Liver (tissue), 9 donors: ENCODE measurements around the gene TSPOAP1. TPM values are rescaled to one million over a fixed set of nuclear protein-coding genes. Genes with fewer than 3 reads are reported as not detected.

Experiments
- DNase-seq: peaks from one replicate; pipeline ENCODE4 v3.0.0-alpha.2; 2017; ENCODE audit warnings: low spot score
- H3K27ac ChIP-seq, 2 donors: one replicate each; pipeline ENCODE4 v1.7.0; 2013; ENCODE audit warnings: inconsistent platforms in 2 of 2, low read length in 2 of 2, control low read depth in 1 of 2, low read depth in 1 of 2, mild to moderate bottlenecking in 1 of 2
- H3K27me3 ChIP-seq, 4 donors: one replicate each; pipeline versions ENCODE4 v1.6.1 to v1.7.0; 2013; ENCODE audit warnings: low read length in 3 of 4, inconsistent platforms in 1 of 4, mild to moderate bottlenecking in 1 of 4, moderate library complexity in 1 of 4; ENCODE audit not compliant: control insufficient read depth in 4 of 4, insufficient read depth in 4 of 4
- H3K36me3 ChIP-seq, 4 donors: one replicate each; pipeline versions ENCODE4 v1.6.1 to v1.7.0; 2013; ENCODE audit warnings: low read length in 3 of 4, mild to moderate bottlenecking in 3 of 4, low read depth in 1 of 4, moderate library complexity in 1 of 4; ENCODE audit not compliant: control insufficient read depth in 4 of 4, insufficient read depth in 3 of 4
- H3K4me1 ChIP-seq, 4 donors: one replicate each; pipeline versions ENCODE4 v1.6.1 to v1.7.0; 2013; ENCODE audit warnings: low read length in 3 of 4, mild to moderate bottlenecking in 3 of 4, moderate library complexity in 1 of 4; ENCODE audit not compliant: control insufficient read depth in 4 of 4, insufficient read depth in 4 of 4
- H3K4me3 ChIP-seq, 3 donors: one replicate each; pipeline versions ENCODE4 v1.6.1 to v1.7.0; 2013; ENCODE audit warnings: low read length in 3 of 3, control low read depth in 1 of 3, low read depth in 1 of 3, mild to moderate bottlenecking in 1 of 3
- H3K9ac ChIP-seq, 2 donors: one replicate each; pipeline ENCODE4 v1.7.0; 2013; ENCODE audit warnings: low read length in 2 of 2, mild to moderate bottlenecking in 2 of 2, moderate library complexity in 2 of 2, control low read depth in 1 of 2, low read depth in 1 of 2
- H3K9me3 ChIP-seq, 4 donors: one replicate each; pipeline versions ENCODE4 v1.6.1 to v1.7.0; 2013; ENCODE audit warnings: low read length in 3 of 4; ENCODE audit not compliant: control insufficient read depth in 4 of 4
- ATF3 ChIP-seq: IDR thresholded peaks from 2 replicates; pipeline ENCODE4 v1.6.1; 2016; ENCODE audit warnings: antibody characterized with exemption
- EGR1 ChIP-seq, 2 donors: IDR thresholded peaks; 2 replicates each; pipeline ENCODE4 v1.6.1; 2016 to 2018; ENCODE audit warnings: antibody characterized with exemption in 2 of 2, low read depth in 2 of 2
- FOXA1 ChIP-seq: IDR thresholded peaks from 2 replicates; pipeline ENCODE4 v1.6.1; 2016; ENCODE audit warnings: antibody characterized with exemption
- FOXA2 ChIP-seq: IDR thresholded peaks from 2 replicates; pipeline ENCODE4 v1.6.1; 2016; ENCODE audit warnings: antibody characterized with exemption
- GABPA ChIP-seq, 2 donors: IDR thresholded peaks in 1 of 2; conservative IDR thresholded peaks in 1 of 2; 2 replicates each; pipeline ENCODE4 v1.6.1; 2016; ENCODE audit warnings: antibody characterized with exemption in 2 of 2, mild to moderate bottlenecking in 1 of 2, moderate library complexity in 1 of 2
- HNF4A ChIP-seq, 2 donors: conservative IDR thresholded peaks; 2 replicates each; pipeline ENCODE4 v1.6.1; 2016; ENCODE audit warnings: antibody characterized with exemption in 2 of 2, mild to moderate bottlenecking in 2 of 2
- HNF4G ChIP-seq: IDR thresholded peaks from 2 replicates; pipeline ENCODE4 v1.6.1; 2016; ENCODE audit warnings: antibody characterized with exemption
- JUND ChIP-seq, 2 donors: IDR thresholded peaks; 2 replicates each; pipeline ENCODE4 v1.6.1; 2016; ENCODE audit warnings: antibody characterized with exemption in 2 of 2
- NR2F2 ChIP-seq: IDR thresholded peaks from 2 replicates; pipeline ENCODE4 v1.6.1; 2016; ENCODE audit warnings: antibody characterized with exemption
- RAD21 ChIP-seq, 2 donors: IDR thresholded peaks; 2 replicates each; pipeline ENCODE4 v1.6.1; 2016; ENCODE audit warnings: antibody characterized with exemption in 2 of 2, mild to moderate bottlenecking in 2 of 2
- RXRA ChIP-seq, 2 donors: IDR thresholded peaks; 2 replicates each; pipeline ENCODE4 v1.6.1; 2017 to 2018; ENCODE audit warnings: antibody characterized with exemption in 2 of 2, mild to moderate bottlenecking in 1 of 2
- SP1 ChIP-seq: IDR thresholded peaks from 2 replicates; pipeline ENCODE4 v1.6.1; 2018; ENCODE audit warnings: antibody characterized with exemption, mild to moderate bottlenecking
- TAF1 ChIP-seq: conservative IDR thresholded peaks from 2 replicates; pipeline ENCODE4 v1.6.1; 2016; ENCODE audit warnings: antibody characterized with exemption, mild to moderate bottlenecking
- YY1 ChIP-seq: IDR thresholded peaks from 2 replicates; pipeline ENCODE4 v1.6.1; 2016; ENCODE audit warnings: antibody characterized with exemption, mild to moderate bottlenecking
- WGBS: extraction: QIAGEN DNeasy Blood & Tissue Kit; methylation state at CpG from one replicate; pipeline ENCODE4 v1.1.7; 2013; 5-methylcytosine and 5-hydroxymethylcytosine counted together
- polyA plus RNA-seq, 2 donors: library from polyadenylated mRNA; stranded (reverse) in 1 of 2; unstranded in 1 of 2; fragments of 200-250 nt in 1 of 2; fragments of >200 nt in 1 of 2; fragmentation: Nextera tagmentation in 1 of 2; extraction: Ambion mirVana in 1 of 2; gene quantifications; one replicate each; pipeline versions ENCODE4 v1.2.1 to v1.2.3, GENCODE V29; 2013 to 2015
- total RNA-seq, 2 donors: library from RNA; depleted of rRNA; stranded (reverse); fragments of >200 nt; gene quantifications; one replicate each; pipeline ENCODE4 v1.2.3, GENCODE V29; 2014
- TF ChIP-seq, protein P1 (sequence below): IDR thresholded peaks from 2 replicates; pipeline ENCODE4 v1.6.1; 2016; ENCODE audit warnings: antibody characterized with exemption
- TF ChIP-seq, protein P2 (sequence below): fragments of 150-350 bp; IDR thresholded peaks from 2 replicates; pipeline ENCODE4 v1.5.1; 2017; ENCODE audit warnings: improper control_type of control experiment, low read depth, low read length; ENCODE audit not compliant: missing input control
- TF ChIP-seq, protein P3 (sequence below): IDR thresholded peaks from 2 replicates; pipeline ENCODE4 v1.6.1; 2016; ENCODE audit warnings: antibody characterized with exemption, mild to moderate bottlenecking
- TF ChIP-seq, protein P4 (sequence below): IDR thresholded peaks from 2 replicates; pipeline ENCODE4 v1.6.1; 2016; ENCODE audit warnings: antibody characterized with exemption
- donor health status: healthy.
- donor health status: healthy.
- donor health status: healthy.
- donor health status: healthy.
- donor health status: healthy.

TSPOAP1 gene
- total and polyA plus RNA-seq, 4 donors: 1.5 to 4.6 (median 2.6) TPM

DNA sequence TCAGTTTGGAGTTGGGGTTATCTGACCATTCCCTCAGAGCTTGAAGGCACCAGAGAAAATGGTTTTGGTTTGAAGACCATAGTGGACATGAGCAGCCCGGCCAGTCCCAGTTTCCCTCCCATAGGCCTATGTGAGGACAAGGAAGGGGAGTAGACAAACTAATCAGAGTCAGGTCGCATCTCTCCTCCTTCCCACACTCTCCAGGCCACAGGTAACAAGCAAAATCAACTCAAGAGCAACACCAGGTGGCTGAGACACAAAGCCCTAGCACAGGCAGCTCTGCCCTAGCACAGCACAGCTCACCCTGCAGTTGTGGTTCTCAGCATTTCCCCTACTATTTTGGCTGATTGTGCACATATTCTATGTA lies 16.2 kb upstream of the TSPOAP1 start:
- peaks cover 0 to 4% (median 2%) of the 10 kb centered on the region in 4 donors for H3K4me1 ChIP-seq
- peak overlapping the region in 1 of 2 donors; percentile 52 for H3K27ac ChIP-seq
- H3K36me3 ChIP-seq: peaks cover 0 to 57% (median 52%) of the 10 kb centered on the region in 4 donors
- DNase-seq: no peak
- 71% methylated on average over 2 of the region's 2 CpGs for WGBS
- no peak overlapping the region for H3K4me3 ChIP-seq
- H3K27me3 ChIP-seq: no peaks in the 10 kb centered on the region
- no peak overlapping the region for H3K9ac ChIP-seq
- no peaks in the 10 kb centered on the region for H3K9me3 ChIP-seq
- TF ChIP-seq RXRA (IDR thresholded peaks at IDR 0.05): no peak
- no peak for TF ChIP-seq GABPA (IDR thresholded peaks at IDR 0.05 in 1 of 2, conservative IDR thresholded peaks at IDR 0.05 in 1 of 2)
- TF ChIP-seq FOXA1: no peak
- TF ChIP-seq FOXA2: no peak
- TF ChIP-seq, protein P1, sequence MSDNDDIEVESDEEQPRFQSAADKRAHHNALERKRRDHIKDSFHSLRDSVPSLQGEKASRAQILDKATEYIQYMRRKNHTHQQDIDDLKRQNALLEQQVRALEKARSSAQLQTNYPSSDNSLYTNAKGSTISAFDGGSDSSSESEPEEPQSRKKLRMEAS: no peak
- no peak for TF ChIP-seq YY1
- TF ChIP-seq TAF1: no peak
- no peak for TF ChIP-seq NR2F2
- no peak for TF ChIP-seq HNF4A (conservative IDR thresholded peaks at IDR 0.05)
- no peak for TF ChIP-seq ATF3
- TF ChIP-seq, protein P2, sequence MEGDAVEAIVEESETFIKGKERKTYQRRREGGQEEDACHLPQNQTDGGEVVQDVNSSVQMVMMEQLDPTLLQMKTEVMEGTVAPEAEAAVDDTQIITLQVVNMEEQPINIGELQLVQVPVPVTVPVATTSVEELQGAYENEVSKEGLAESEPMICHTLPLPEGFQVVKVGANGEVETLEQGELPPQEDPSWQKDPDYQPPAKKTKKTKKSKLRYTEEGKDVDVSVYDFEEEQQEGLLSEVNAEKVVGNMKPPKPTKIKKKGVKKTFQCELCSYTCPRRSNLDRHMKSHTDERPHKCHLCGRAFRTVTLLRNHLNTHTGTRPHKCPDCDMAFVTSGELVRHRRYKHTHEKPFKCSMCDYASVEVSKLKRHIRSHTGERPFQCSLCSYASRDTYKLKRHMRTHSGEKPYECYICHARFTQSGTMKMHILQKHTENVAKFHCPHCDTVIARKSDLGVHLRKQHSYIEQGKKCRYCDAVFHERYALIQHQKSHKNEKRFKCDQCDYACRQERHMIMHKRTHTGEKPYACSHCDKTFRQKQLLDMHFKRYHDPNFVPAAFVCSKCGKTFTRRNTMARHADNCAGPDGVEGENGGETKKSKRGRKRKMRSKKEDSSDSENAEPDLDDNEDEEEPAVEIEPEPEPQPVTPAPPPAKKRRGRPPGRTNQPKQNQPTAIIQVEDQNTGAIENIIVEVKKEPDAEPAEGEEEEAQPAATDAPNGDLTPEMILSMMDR: peak; percentile 8
- TF ChIP-seq SP1: no peak
- TF ChIP-seq, protein P3, sequence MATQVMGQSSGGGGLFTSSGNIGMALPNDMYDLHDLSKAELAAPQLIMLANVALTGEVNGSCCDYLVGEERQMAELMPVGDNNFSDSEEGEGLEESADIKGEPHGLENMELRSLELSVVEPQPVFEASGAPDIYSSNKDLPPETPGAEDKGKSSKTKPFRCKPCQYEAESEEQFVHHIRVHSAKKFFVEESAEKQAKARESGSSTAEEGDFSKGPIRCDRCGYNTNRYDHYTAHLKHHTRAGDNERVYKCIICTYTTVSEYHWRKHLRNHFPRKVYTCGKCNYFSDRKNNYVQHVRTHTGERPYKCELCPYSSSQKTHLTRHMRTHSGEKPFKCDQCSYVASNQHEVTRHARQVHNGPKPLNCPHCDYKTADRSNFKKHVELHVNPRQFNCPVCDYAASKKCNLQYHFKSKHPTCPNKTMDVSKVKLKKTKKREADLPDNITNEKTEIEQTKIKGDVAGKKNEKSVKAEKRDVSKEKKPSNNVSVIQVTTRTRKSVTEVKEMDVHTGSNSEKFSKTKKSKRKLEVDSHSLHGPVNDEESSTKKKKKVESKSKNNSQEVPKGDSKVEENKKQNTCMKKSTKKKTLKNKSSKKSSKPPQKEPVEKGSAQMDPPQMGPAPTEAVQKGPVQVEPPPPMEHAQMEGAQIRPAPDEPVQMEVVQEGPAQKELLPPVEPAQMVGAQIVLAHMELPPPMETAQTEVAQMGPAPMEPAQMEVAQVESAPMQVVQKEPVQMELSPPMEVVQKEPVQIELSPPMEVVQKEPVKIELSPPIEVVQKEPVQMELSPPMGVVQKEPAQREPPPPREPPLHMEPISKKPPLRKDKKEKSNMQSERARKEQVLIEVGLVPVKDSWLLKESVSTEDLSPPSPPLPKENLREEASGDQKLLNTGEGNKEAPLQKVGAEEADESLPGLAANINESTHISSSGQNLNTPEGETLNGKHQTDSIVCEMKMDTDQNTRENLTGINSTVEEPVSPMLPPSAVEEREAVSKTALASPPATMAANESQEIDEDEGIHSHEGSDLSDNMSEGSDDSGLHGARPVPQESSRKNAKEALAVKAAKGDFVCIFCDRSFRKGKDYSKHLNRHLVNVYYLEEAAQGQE: no peak
- TF ChIP-seq JUND (IDR thresholded peaks at IDR 0.05): no peak
- TF ChIP-seq RAD21 (IDR thresholded peaks at IDR 0.05): peak; percentile 13 to 14

DNA sequence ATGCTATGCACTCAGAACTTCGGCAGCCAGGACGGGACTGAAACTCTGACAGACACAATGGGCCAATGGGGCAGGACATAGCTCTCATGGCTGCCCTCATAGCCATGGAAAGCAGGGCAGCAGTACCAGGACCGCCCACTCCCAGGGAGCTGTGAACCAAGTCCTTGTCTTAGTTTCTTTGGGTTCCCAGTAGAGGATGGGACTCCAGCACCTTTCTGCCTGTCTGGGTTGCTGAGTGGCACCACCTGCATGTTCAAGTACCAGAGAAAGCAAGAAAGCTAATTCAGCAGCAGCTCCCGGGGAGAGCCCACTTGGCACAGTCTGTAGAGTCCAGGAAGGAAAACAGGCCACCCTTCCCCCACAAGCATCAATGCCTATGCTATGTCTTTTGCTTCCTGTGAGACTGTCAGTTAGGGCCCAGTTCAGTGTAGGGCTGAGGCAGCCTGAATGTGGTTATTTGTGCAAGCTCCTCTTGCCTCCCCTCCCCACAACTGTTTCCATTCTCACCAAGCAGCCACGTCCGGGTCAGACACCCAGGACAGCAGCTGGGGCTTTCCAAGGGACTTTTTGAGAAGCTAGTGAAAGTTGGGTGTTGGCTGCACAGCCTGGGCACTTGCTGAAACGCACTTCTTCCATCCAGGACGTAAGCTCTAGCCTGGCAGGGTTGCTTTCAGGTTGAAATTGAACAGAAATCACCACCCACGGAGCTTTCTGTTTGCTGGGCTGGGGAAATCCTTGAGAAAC lies 15.6 kb upstream of the TSPOAP1 start:
- DNase-seq: no peak
- no peak overlapping the region for H3K9ac ChIP-seq
- no peak overlapping the region for H3K4me3 ChIP-seq
- H3K9me3 ChIP-seq: no peaks in the 10 kb centered on the region
- H3K36me3 ChIP-seq: peaks cover 0 to 52% (median 47%) of the 10 kb centered on the region in 4 donors
- no peaks in the 10 kb centered on the region for H3K27me3 ChIP-seq
- H3K27ac ChIP-seq: peak overlapping the region in 1 of 2 donors; percentile 52
- peaks cover 0 to 4% (median 2%) of the 10 kb centered on the region in 4 donors for H3K4me1 ChIP-seq
- WGBS: 51% methylated on average over 9 of the region's 9 CpGs
- TF ChIP-seq, protein P3: no peak
- TF ChIP-seq ATF3: no peak
- TF ChIP-seq, protein P1: no peak
- no peak for TF ChIP-seq JUND (IDR thresholded peaks at IDR 0.05)
- no peak for TF ChIP-seq YY1
- TF ChIP-seq GABPA (IDR thresholded peaks at IDR 0.05 in 1 of 2, conservative IDR thresholded peaks at IDR 0.05 in 1 of 2): no peak
- TF ChIP-seq EGR1 (IDR thresholded peaks at IDR 0.05; ENCODE audit: low read depth in 2 of 2): no peak
- no peak for TF ChIP-seq RXRA (IDR thresholded peaks at IDR 0.05)
- no peak for TF ChIP-seq HNF4A (conservative IDR thresholded peaks at IDR 0.05)
- no peak for TF ChIP-seq FOXA1
- TF ChIP-seq FOXA2: no peak
- TF ChIP-seq, protein P4, sequence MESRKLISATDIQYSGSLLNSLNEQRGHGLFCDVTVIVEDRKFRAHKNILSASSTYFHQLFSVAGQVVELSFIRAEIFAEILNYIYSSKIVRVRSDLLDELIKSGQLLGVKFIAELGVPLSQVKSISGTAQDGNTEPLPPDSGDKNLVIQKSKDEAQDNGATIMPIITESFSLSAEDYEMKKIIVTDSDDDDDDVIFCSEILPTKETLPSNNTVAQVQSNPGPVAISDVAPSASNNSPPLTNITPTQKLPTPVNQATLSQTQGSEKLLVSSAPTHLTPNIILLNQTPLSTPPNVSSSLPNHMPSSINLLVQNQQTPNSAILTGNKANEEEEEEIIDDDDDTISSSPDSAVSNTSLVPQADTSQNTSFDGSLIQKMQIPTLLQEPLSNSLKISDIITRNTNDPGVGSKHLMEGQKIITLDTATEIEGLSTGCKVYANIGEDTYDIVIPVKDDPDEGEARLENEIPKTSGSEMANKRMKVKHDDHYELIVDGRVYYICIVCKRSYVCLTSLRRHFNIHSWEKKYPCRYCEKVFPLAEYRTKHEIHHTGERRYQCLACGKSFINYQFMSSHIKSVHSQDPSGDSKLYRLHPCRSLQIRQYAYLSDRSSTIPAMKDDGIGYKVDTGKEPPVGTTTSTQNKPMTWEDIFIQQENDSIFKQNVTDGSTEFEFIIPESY: no peak
- no peak for TF ChIP-seq NR2F2
- TF ChIP-seq HNF4G: no peak
- TF ChIP-seq RAD21 (IDR thresholded peaks at IDR 0.05): no peak
